PC-9 (cell line): ENCODE measurements around the gene ZEB2. TPM values are rescaled to one million over a fixed set of nuclear protein-coding genes. Genes with fewer than 3 reads are reported as not detected.

Source experiments
- BruUV-seq: library from RNA; stranded (reverse); fragments of 400-500 nt; replicated peaks from 2 replicates; lab custom pipeline; 2021; lab: Mats Ljungman, UMichigan
- CTCF ChIA-PET: fragments of 300-600 bp; sonication (Branson Sonifier 250); formaldehyde crosslinking; loops from one replicate; lab custom pipeline; 2022; ENCODE audit warnings: antibody characterized with exemption; lab: Charles Lee
- POLR2A ChIA-PET: fragments of 300-600 bp; sonication (Branson Sonifier 250); formaldehyde crosslinking; loops from one replicate; lab custom pipeline; 2022; ENCODE audit warnings: antibody characterized with exemption; ENCODE audit not compliant: unreplicated experiment; lab: Charles Lee
- DNase-seq, 2 experiments: peaks; one replicate each; pipeline versions ENCODE4 v3.0.0 to v3.0.0-alpha.2; 2015 to 2022; ENCODE audit warnings: mixed read lengths in 1 of 2
- H2AFZ ChIP-seq: fragments of 200-600 bp; sonication (generic); 2 replicates; pipeline ENCODE4 v1.8.1; 2017; ENCODE audit warnings: antibody characterized with exemption
- H3F3A ChIP-seq: fragments of 200-600 bp; sonication (generic); 2 replicates; pipeline ENCODE4 v1.8.1; 2017; ENCODE audit warnings: antibody characterized with exemption, mild to moderate bottlenecking, low read depth; ENCODE audit not compliant: insufficient read depth
- H3K27ac ChIP-seq: fragments of 200-600 bp; sonication (generic); 2 replicates; pipeline ENCODE4 v1.6.1; 2016; ENCODE audit warnings: mixed run types
- H3K27me3 ChIP-seq: fragments of 200-600 bp; sonication (generic); 2 replicates; pipeline ENCODE4 v1.6.1; 2016; ENCODE audit warnings: low read depth, mixed run types; ENCODE audit not compliant: insufficient read depth
- H3K36me3 ChIP-seq: fragments of 200-600 bp; sonication (generic); 2 replicates; pipeline ENCODE4 v1.6.1; 2016; ENCODE audit warnings: low read depth, mixed run types
- H3K4me1 ChIP-seq: fragments of 200-600 bp; sonication (generic); replicated peaks from 2 replicates; pipeline ENCODE4 v1.6.1; 2016; ENCODE audit warnings: mixed run types; ENCODE audit not compliant: insufficient read depth
- H3K4me2 ChIP-seq: fragments of 200-600 bp; sonication (generic); 2 replicates; pipeline ENCODE4 v1.6.1; 2017; ENCODE audit warnings: mixed run types
- H3K4me3 ChIP-seq: fragments of 200-600 bp; sonication (generic); 2 replicates; pipeline ENCODE4 v1.6.1; 2016; ENCODE audit warnings: mixed run types
- H3K79me2 ChIP-seq: fragments of 200-600 bp; sonication (generic); 2 replicates; pipeline ENCODE4 v1.6.1; 2017; ENCODE audit warnings: low read depth, mixed run types
- H3K9me2 ChIP-seq: fragments of 200-600 bp; sonication (generic); 2 replicates; pipeline ENCODE4 v1.8.1; 2017; ENCODE audit warnings: mild to moderate bottlenecking; ENCODE audit not compliant: insufficient read depth
- H3K9me3 ChIP-seq: fragments of 200-600 bp; sonication (generic); 2 replicates; pipeline ENCODE4 v1.8.1; 2016; ENCODE audit warnings: low read depth; ENCODE audit not compliant: insufficient read depth
- H4K20me1 ChIP-seq: fragments of 200-600 bp; sonication (generic); 2 replicates; pipeline ENCODE4 v1.8.1; 2017; ENCODE audit not compliant: insufficient read depth
- CTCF ChIP-seq: fragments of 200-600 bp; sonication (generic); conservative IDR thresholded peaks from 2 replicates; pipeline ENCODE4 v1.6.1; 2017; ENCODE audit warnings: mixed run types, antibody characterized with exemption, mild to moderate bottlenecking, moderate library complexity
- EZH2 ChIP-seq: fragments of 200-600 bp; sonication (generic); IDR thresholded peaks from 2 replicates; pipeline ENCODE4 v1.8.0; 2017; ENCODE audit warnings: antibody characterized with exemption, low read depth
- intact Hi-C: fragments of 100-400 bp; cut with micrococcal nuclease; formaldehyde crosslinking; loops from one replicate; pipeline ENCODE4 v1.10.0; 2022; ENCODE audit not compliant: unreplicated experiment
- total RNA-seq: library from RNA; stranded (reverse); gene quantifications from 2 replicates; pipeline ENCODE4 v1.2.3, GENCODE V29; 2021

ZEB2 gene
- total RNA-seq, 1 experiment from 2014 or later = 0.09 TPM

GRCh38 chr2:144475569-144476275, 44.2 kb downstream of the ZEB2 start:
- Histone ChIP-seq H3K4me1 (0 out of 2 replicates have a peak, but pooled peaks cover 3% of the 10 kb centered on the region), H3K9me2 (no peaks in the 10 kb centered on the region), H3K27me3 (no peaks in the 10 kb centered on the region), H2AFZ (no peak overlapping the region), H3K79me2 (no peaks in the 10 kb centered on the region), H3K4me3 (no peak overlapping the region), H3F3A (no peaks in the 10 kb centered on the region), H3K36me3 (no peaks in the 10 kb centered on the region), H3K9me3 (no peaks in the 10 kb centered on the region; the same call in 1 of the 2 replicates), H3K4me2 (no peak overlapping the region), H4K20me1 (no peaks in the 10 kb centered on the region), H3K27ac (no peak overlapping the region)
- TF ChIP-seq EZH2 (no peak), CTCF (no peak)
- CTCF ChIA-PET = no interaction called here
- BruUV-seq = no TSS peak
- POLR2A ChIA-PET = interaction anchor here (0.6 kb wide), 2 partner anchors 88 to 144 kb away, joined by 3 to 6 read pairs; no protein-coding TSS in a partner anchor
- intact Hi-C loops = no loop called here
- no peak for DNase-seq

- BruUV-seq = no TSS peak
- H3K9me3 ChIP-seq = no peaks in the 10 kb centered on the region; the same call in 1 of the 2 replicates
- ChIA-PET POLR2A (no interaction called here), CTCF (no interaction called here)
- H3K9me2 ChIP-seq = no peaks in the 10 kb centered on the region
- no peaks in the 10 kb centered on the region for H3K27me3 ChIP-seq
- no peaks in the 10 kb centered on the region for H3K79me2 ChIP-seq
- H2AFZ ChIP-seq = no peak overlapping the region
- no peak overlapping the region for H3K4me2 ChIP-seq
- no peaks in the 10 kb centered on the region for H3K36me3 ChIP-seq
- DNase-seq = no peak
- no peaks in the 10 kb centered on the region for H4K20me1 ChIP-seq
- intact Hi-C loops = no loop called here
- H3K4me3 ChIP-seq = no peak overlapping the region
- no peaks in the 10 kb centered on the region for H3F3A ChIP-seq
- H3K27ac ChIP-seq = no peak overlapping the region
- H3K4me1 ChIP-seq = no peaks in the 10 kb centered on the region
- TF ChIP-seq EZH2 = no peak
Measured at GRCh38 chr2:144475044-144475443, 44.9 kb downstream of the ZEB2 start.

- Histone ChIP-seq H3K9me2 (no peaks in the 10 kb centered on the region), H3F3A (no peaks in the 10 kb centered on the region), H3K4me2 (no peak overlapping the region), H3K27me3 (no peaks in the 10 kb centered on the region), H2AFZ (no peak overlapping the region), H4K20me1 (no peaks in the 10 kb centered on the region), H3K9me3 (no peaks in the 10 kb centered on the region; the same call in 1 of the 2 replicates), H3K27ac (no peak overlapping the region), H3K36me3 (no peaks in the 10 kb centered on the region), H3K4me1 (no peaks in the 10 kb centered on the region), H3K4me3 (no peak overlapping the region), H3K79me2 (no peaks in the 10 kb centered on the region)
- TF ChIP-seq EZH2 (no peak), CTCF (no peak)
- DNase-seq = no peak
- ChIA-PET POLR2A (no interaction called here), CTCF (no interaction called here)
- no TSS peak for BruUV-seq
- intact Hi-C loops = no loop called here
Measured at GRCh38 chr2:144474017-144474416, 45.9 kb downstream of the ZEB2 start.
